Measurements from ENCODE around the gene C1orf159.

DNA sequence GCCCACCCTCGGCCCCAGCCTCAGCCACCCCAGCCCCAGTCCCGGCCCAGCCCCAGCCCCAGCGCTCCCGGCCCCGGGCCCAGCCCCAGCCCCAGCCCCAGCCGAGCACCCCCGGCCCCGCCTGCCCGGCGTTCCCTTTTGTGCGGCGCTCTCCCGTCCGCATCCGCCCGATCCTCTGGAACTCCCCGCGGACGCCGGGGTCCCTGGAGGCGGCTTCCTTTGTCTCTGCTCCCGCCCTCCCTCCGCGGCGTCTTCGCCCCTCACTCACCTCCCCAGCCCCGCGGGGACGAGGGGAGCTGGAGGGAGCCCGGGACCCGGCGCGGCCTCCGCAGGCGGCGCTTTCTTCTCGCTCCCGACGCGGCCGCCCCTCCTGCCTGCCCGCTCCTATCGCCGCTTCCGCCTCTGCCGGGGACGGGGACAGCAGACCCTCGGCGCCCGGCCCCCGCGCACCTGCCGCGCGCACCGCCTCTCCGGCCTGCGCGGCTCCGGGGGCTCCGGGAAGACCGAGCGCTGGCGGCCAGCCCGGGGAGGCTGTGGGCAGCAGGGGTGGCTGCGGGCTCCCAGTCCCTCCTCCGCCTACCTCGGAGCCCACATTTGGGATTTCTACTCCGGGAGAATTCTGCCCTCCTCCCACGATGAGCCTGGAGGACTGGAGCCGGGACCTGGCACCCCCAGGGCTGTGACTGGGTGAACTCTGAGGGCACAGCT is 82.0 kb downstream of the C1orf159 start:
- TF ChIP-seq CEBPB (IDR thresholded peaks at IDR 0.05), result no peak
- TF ChIP-seq, protein P1, sequence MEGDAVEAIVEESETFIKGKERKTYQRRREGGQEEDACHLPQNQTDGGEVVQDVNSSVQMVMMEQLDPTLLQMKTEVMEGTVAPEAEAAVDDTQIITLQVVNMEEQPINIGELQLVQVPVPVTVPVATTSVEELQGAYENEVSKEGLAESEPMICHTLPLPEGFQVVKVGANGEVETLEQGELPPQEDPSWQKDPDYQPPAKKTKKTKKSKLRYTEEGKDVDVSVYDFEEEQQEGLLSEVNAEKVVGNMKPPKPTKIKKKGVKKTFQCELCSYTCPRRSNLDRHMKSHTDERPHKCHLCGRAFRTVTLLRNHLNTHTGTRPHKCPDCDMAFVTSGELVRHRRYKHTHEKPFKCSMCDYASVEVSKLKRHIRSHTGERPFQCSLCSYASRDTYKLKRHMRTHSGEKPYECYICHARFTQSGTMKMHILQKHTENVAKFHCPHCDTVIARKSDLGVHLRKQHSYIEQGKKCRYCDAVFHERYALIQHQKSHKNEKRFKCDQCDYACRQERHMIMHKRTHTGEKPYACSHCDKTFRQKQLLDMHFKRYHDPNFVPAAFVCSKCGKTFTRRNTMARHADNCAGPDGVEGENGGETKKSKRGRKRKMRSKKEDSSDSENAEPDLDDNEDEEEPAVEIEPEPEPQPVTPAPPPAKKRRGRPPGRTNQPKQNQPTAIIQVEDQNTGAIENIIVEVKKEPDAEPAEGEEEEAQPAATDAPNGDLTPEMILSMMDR (IDR thresholded peaks at IDR 0.05), result no peak
- TF ChIP-seq, protein P2, sequence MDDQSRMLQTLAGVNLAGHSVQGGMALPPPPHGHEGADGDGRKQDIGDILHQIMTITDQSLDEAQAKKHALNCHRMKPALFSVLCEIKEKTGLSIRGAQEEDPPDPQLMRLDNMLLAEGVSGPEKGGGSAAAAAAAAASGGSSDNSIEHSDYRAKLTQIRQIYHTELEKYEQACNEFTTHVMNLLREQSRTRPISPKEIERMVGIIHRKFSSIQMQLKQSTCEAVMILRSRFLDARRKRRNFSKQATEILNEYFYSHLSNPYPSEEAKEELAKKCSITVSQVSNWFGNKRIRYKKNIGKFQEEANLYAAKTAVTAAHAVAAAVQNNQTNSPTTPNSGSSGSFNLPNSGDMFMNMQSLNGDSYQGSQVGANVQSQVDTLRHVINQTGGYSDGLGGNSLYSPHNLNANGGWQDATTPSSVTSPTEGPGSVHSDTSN (IDR thresholded peaks at IDR 0.05), result no peak
- TF ChIP-seq, protein P3, sequence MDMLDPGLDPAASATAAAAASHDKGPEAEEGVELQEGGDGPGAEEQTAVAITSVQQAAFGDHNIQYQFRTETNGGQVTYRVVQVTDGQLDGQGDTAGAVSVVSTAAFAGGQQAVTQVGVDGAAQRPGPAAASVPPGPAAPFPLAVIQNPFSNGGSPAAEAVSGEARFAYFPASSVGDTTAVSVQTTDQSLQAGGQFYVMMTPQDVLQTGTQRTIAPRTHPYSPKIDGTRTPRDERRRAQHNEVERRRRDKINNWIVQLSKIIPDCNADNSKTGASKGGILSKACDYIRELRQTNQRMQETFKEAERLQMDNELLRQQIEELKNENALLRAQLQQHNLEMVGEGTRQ (IDR thresholded peaks at IDR 0.05), result no peak
- no peak for TF ChIP-seq RAD21 (conservative IDR thresholded peaks at IDR 0.05 in 1 of 2, IDR thresholded peaks at IDR 0.05 in 1 of 2)
- TF ChIP-seq EP300 (IDR thresholded peaks at IDR 0.05), result no peak
- TF ChIP-seq RCOR1 (IDR thresholded peaks at IDR 0.05; ENCODE audit: low read depth, low read length), result no peak
- no peak for TF ChIP-seq POLR2A (IDR thresholded peaks at IDR 0.05; ENCODE audit: low read length)
- TF ChIP-seq, protein P4, sequence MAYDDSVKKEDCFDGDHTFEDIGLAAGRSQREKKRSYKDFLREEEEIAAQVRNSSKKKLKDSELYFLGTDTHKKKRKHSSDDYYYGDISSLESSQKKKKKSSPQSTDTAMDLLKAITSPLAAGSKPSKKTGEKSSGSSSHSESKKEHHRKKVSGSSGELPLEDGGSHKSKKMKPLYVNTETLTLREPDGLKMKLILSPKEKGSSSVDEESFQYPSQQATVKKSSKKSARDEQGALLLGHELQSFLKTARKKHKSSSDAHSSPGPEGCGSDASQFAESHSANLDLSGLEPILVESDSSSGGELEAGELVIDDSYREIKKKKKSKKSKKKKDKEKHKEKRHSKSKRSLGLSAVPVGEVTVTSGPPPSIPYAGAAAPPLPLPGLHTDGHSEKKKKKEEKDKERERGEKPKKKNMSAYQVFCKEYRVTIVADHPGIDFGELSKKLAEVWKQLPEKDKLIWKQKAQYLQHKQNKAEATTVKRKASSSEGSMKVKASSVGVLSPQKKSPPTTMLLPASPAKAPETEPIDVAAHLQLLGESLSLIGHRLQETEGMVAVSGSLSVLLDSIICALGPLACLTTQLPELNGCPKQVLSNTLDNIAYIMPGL (CRISPR knock-in tag; IDR thresholded peaks at IDR 0.05; ENCODE audit: borderline replicate concordance), result no peak
- no peak for TF ChIP-seq BHLHE40 (IDR thresholded peaks at IDR 0.05; ENCODE audit: low read depth, low read length)
- no peak for TF ChIP-seq RFX5 (IDR thresholded peaks at IDR 0.05)
- TF ChIP-seq HOXA7 (CRISPR knock-in tag; IDR thresholded peaks at IDR 0.05), result no peak
- no peak for TF ChIP-seq JUNB (IDR thresholded peaks at IDR 0.05)
- TF ChIP-seq ZC3H11A (IDR thresholded peaks at IDR 0.05), result no peak
